ENCODE measurements around the gene LRRC26.
A peak's percentile ranks its signal among the peaks of the same experiment; 100 is the strongest.

Gene LRRC26

GRCh38 chr9:137167277-137167746 is 2.5 kb downstream of the LRRC26 start:
- ATAC-seq (no peak), DNase-seq (no peak)

- no peak for DNase-seq
These were observed 3.2 kb downstream of the LRRC26 start for GRCh38 chr9:137166380-137167229.

GRCh38 chr9:137165250-137165836 is 4.5 kb downstream of the LRRC26 start:
- no peak for DNase-seq
- no peak for ATAC-seq

More at GRCh38 chr9:137166380-137167229, 3.2 kb downstream of the LRRC26 start:
- ATAC-seq: no peak

GRCh38 chr9:137164370-137165249 is 5.2 kb downstream of the LRRC26 start:
- no peak for DNase-seq
- ATAC-seq: no peak

GRCh38 chr9:137163805-137164204 is 6.0 kb downstream of the LRRC26 start:
- no peak for ATAC-seq
- no peak for DNase-seq

GRCh38 chr9:137163365-137163715 is 6.5 kb downstream of the LRRC26 start:
- no peak for DNase-seq

GRCh38 chr9:137162505-137163364 is 7.1 kb downstream of the LRRC26 start:
- ATAC-seq: no peak
- no peak for DNase-seq

More at GRCh38 chr9:137163365-137163715, 6.5 kb downstream of the LRRC26 start:
- no peak for ATAC-seq

GRCh38 chr9:137161558-137162486 is 8.0 kb downstream of the LRRC26 start:
- ATAC-seq (no peak), DNase-seq (no peak)

- ATAC-seq: no peak
- no peak for DNase-seq
These were observed 8.9 kb downstream of the LRRC26 start for GRCh38 chr9:137160716-137161557.

- ATAC-seq (no peak), DNase-seq (no peak)
These were observed 9.8 kb downstream of the LRRC26 start for GRCh38 chr9:137160054-137160425.

- no peak for DNase-seq
- no peak for ATAC-seq
These were observed 10.5 kb downstream of the LRRC26 start for GRCh38 chr9:137159105-137160053.

- DNase-seq (no peak), ATAC-seq (no peak)
These were observed 11.2 kb downstream of the LRRC26 start for GRCh38 chr9:137158625-137159024.

GRCh38 chr9:137157618-137158415 is 12.0 kb downstream of the LRRC26 start:
- ATAC-seq (no peak), DNase-seq (no peak)

GRCh38 chr9:137156567-137157375 is 13.1 kb downstream of the LRRC26 start:
- ATAC-seq: peak; percentile 58

GRCh38 chr9:137152844-137153405 is 16.9 kb downstream of the LRRC26 start:
- no peak for ATAC-seq
- no peak for DNase-seq

More at GRCh38 chr9:137156567-137157375, 13.1 kb downstream of the LRRC26 start:
- DNase-seq: peak; percentile 75
